OCI-LY1 (cell line): Measurements from ENCODE around the gene KLK14.

Source experiments
- CTCF ChIP-seq: fragments of 200-600 bp; sonication (generic), shearing (Covaris generic); IDR thresholded peaks from 2 replicates; pipeline ENCODE4 v1.5.1; 2017; ENCODE audit warnings: mild to moderate bottlenecking, antibody characterized with exemption, low read length, moderate library complexity, mixed read lengths
- EZH2 ChIP-seq: fragments of 200-600 bp; sonication (generic), shearing (Covaris generic); IDR thresholded peaks from 2 replicates; pipeline ENCODE4 v1.8.0; 2017; ENCODE audit warnings: borderline replicate concordance, mixed run types, mild to moderate bottlenecking, antibody characterized with exemption, low read length, moderate library complexity, mixed read lengths

- no peak for TF ChIP-seq CTCF
- no peak for TF ChIP-seq EZH2
Measured at GRCh38 chr19:51102991-51103390, 20.3 kb upstream of the KLK14 start.
